HG03558 (cell line): ENCODE results near the gene ADAM17.
"Not testable (repeated sequence)": the region's sequence is repeated elsewhere in the genome, so short reads cannot be mapped to it uniquely, and the experiment has no call there.

Source experiments
- ATAC-seq: cut with Tn5 transposase; IDR thresholded peaks from one replicate; pipeline ENCODE4 v1.9.1; 2021; ENCODE audit warnings: moderate number of reproducible peaks; ENCODE audit not compliant: unreplicated experiment; ENCODE audit errors: extremely low read depth

ADAM17 gene

DNA sequence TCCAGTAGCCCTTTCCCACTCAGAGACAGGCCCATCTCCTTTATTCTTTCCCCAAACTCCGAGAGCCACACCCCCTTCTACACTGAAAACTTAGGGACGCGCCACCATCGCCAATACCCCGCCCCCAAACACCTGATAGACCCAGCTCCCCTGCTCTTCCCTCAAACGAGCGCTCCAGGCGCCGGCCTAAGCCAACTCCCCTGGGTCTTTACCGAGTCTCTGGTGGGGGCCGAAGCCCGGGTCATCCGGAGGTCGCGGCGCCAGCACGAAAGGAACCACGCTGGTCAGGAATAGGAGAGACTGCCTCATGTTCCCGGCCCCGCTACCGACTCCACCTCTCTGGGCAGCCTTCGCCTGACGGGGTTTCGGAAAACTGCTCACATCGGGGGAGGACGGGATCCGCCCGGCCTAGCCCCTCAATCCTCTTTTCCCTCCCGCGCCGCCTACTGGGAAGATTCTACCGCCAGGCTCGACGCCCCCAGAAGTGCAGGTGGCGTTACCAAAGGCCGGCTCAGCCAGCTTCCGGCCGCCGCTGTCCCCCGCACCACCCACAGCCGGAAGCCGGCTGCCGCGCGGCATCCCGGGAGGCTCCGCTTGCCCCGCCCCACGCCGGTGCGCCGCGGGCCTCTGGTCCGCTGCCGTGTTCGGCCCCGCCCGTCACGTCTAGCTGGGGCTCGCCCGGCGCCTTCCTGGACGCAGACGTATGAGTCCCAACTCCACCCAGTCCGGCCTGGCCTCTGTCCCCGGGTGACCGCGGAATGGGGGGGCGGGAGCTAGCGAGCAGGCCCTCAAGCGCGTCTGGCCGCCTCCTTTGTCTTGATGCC, at the start of gene ADAM17:
TSS of gene ADAM17 (minus strand) at position 534 of the 824 bp plus-strand sequence. CDS start at position 309, 225 bp downstream.
- ATAC-seq, result peak; percentile 77

DNA sequence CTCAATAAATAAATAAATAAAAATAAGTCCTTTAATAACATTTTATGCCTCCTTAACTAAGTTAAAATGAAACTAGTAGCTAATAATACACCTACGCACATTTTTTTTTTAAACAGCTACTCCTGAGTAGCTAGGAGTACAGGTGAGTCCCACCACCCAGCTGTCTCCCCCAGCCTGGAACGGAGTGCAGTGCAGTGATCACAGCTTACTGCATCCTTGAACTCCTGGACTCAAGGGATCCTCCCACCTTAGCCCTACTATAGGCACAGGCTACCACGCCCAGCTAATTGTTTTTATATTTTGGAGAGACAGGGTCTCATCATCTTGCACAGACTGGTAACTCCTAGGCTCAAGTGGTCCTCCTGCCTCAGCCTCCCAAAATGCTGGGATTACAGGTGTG, 46.8 kb upstream of the ADAM17 start:
- ATAC-seq, result no peak

DNA sequence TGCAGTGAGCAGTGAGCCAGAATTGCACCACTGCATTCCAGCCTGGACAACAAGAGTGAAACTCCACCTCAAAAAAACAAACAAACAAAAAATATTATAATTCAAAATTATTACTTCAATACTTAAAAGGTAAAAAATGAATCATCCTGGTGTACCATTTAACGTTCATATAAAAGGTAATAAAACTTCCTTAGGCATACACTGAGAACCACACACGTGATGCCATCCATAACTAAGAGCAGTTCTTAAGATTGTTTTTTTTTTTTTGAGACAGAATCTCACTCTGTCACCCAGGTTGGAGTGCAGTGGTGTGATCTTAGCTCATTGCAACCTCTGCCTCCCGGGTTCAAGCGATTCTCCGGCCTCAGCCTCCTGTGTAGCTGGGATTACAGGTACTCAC, 45.8 kb upstream of the ADAM17 start:
- ATAC-seq, result no peak

DNA sequence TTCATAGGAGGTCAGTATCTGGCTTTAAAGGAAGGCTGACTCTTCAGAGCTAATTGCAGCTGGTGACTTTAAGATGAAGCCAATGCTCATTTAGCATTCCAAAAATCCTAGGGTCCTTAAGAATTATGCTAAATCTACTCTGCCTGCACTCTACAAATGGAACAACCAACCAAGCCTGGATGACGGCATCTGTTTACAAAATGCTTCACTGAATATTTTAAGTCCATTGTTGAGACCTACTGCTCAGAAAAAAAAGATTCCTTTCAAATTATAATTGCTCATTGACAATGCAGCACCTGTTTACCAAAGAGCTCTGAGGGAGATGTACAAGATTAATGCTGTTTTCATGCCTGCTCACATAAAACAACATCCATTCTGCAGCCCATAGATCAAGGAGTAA, 43.8 kb upstream of the ADAM17 start:
- ATAC-seq, result no peak

DNA sequence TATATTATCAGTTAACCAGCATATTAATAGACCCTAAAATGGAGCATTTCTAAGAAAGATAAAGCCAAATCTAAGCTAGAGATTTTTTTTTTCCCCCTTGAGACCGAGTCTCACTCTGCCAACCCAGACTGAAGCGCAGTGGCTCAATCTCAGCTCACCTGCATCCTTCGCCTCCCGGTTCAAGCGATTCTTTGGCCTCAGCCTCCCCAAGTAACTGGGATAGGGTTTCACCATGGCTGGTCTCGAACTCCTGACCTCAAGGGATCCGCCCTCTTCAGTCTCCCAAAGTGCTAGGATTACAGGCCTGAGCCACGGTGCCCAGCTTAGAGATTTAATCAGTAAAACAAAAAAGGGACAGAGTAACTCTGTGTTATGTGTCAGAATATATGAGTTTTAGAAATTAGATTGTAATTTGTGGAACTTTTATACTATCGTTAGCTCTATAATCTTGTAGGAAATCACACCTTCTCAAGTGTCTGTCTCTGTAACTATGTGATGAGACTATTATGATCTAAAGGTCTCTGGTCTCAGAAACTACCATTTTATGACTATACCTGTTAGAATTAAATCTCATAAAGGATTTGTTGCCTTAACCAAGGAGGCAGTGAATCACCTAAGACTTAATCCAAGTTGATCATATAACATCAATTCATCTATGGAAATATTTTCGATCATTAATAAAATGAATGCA, 41.1 kb upstream of the ADAM17 start:
- no peak for ATAC-seq

DNA sequence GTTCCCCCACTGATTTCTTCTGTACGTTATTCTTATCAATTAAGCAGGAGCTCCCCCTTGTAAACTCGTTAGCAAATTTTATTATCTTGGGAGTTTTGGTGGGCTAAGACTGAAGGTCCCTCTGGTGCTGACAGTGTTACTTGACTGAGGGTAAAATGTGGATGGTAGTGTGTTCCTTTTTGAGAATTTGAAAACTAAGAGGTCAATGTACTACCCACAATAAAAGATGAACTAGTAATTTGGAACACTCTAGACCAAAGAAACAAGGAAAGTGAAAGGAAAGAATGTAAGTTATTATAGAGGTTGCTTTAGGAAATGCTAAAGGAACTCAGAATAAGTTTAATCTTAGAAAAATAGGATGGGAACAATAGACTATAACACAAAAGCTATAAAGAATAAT, 40.1 kb upstream of the ADAM17 start:
- ATAC-seq, result no peak

DNA sequence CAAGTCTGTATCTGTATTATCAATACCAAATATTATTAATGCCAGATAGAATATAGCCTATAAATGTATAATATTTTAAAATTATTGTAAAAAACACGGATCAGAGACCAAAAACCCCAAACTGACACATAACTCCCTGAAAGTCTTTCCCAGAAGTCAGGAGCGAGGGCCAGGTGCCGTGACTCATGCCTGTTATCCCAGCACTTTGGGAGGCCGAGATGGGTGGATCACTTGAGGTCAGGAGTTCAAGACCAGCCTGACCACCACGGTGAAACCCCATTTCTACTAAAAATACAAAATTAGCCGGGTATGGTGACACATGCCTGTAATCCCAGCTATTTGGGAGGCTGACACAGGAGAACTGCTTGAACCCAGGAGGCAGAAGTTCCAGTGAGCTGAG, 39.6 kb upstream of the ADAM17 start:
- ATAC-seq, result not testable (repeated sequence)

DNA sequence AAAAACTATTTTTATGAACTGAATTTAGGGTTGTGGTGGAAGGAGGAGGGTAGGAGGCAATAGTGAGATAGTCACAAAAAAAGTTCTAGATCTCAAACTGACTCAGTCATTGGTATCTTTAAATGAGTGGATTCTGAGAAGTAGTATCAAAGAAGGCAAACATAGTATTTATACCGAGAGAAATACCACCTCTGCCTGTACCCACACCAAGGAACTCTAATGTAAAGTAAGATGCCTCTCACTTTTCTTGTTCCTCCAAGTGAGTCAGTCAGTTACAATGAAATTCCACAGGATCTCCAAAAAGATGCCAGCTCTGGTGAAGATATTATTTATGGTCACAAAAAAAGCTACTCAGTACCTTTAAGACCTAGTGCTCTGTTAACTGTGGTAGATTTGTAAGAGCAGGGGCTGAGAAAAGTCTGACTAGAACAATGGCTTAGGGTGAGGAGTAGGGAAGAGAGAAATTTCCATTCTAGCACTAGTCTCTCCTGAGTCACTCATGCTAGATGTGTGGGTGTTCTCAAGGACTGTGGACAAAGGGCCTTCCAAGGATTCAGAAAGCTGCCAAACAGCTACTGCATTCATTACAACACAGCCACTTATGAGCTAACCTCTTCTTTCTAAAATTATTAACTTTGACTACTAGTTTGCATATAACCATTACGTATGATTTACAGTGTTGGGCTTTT, 38.9 kb upstream of the ADAM17 start:
- no peak for ATAC-seq

DNA sequence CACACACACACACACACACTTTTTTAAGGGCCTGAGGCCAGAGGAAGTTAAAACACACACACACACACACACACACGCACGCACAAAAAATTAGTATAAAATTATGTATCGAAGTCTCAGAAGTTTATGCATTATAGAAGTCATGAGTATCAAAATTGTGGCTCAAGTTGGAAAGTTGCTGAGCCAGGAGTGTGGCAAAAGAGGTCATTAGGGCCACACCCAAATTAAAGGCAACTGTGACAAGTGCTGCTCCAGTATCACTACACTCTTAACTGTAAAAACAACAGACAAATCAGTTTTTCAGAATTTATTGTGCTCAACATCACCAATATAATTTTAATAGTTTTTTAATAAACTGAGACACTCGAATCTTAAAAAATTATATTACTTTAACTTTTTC, 38.3 kb upstream of the ADAM17 start:
- ATAC-seq, result no peak

DNA sequence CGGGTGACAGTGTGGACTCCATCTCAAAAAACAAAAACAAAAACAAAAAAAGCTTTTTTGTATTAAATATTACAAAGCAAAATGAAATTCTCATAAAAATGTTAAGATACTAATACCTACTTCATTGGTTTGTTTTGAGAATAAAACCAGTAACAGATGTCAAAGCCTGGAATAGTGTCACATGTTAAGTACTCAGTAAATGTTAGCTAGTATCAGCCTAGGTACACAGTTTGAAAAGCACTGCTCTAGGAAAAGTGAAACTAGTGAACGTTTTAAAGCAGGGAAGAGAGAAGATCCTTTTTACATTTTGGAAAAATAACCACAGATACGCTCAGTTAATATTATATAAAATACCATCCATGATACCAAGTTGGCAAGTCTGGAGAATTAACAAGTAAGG, 37.1 kb upstream of the ADAM17 start:
- ATAC-seq, result no peak

DNA sequence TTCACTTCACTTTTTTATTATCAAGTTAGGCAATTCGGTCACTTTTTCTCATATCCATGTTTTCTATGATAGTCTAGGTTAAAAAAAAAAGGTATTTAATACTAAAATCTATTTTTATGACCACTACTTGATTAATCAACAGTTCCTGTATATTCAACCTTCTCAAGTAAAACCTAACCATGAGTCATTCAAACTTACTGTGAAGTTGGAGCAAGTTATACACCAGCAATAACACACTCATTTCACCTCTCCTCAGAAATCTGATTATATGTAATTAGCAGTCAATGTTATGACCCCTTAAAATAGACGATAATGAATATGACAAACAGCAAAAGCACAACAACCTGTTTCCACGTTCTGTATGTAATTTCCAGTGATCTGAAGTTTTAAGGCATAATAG, 35.0 kb upstream of the ADAM17 start:
- ATAC-seq, result no peak

DNA sequence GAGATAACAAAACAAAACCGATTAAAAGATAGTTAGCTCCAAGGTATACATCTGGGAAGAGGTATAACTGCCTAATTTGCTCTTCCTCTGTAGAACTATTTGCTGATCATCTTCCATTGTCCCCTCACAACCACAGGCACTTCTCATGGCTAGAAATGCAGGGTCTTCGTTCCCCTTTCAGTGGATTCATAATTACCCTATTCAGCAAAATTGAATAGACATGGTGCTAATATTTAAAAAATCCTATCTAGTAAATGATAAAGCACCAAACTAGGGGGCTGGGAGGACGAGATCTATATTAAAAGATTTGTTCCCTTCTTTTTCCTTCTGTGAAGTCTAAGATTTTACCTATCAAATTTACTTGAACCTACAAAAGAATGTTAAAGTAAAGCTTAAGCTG, 30.8 kb upstream of the ADAM17 start:
- no peak for ATAC-seq

DNA sequence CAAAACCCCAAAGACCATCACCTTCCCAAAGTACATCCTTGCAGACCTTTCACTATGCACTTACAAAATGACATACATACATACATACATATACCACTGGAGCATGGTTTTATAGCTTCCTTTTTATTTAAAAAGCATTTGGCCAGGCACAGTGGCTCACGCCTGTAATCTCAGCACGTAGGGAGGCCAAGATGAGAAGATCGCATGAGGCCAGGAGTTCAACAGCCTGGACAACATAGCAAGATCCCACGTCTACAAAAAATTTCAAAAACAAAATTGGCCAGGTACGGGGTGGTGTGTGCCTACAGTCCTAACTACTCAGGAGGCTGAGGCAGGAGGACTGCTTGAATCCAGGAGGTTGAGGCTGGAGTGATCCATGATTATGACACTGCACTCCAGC, 29.9 kb upstream of the ADAM17 start:
- ATAC-seq, result no peak

DNA sequence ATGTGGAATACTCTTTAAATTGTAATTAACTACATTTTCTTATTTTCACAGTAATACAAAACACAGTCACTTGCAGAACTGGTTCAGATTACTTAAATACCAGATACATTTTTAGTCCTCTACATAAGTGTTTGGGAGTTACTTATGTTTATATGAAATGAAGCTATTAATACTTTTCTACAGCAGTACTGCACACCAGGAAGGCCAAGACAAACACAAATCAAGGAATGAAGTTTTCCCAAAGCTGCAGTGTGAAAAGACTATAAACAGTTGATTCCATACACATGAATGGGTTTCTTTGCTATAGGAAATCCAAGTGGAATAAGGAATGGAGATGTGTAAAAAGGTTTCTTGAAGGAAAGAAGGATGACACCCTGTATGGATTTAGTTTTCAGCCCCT, 29.3 kb upstream of the ADAM17 start:
- ATAC-seq, result not testable (repeated sequence)

DNA sequence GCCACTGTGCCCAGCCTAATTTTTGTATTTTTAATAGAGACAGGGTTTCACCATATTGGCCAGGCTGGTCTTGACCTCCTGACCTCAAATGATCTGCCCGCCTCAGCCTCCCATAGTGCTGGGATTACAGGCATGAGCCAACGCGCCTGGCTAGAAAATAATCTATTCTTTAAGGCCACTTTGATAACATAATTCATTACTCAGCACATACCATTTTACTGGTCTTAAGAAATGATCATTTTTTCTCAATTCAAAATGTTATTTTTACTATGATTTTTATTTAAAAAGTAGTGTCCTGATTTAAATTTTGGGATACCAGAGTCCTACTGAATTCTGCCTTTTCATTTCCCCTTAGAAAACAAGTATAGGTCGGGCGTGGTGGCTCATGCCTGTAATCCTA, 27.0 kb upstream of the ADAM17 start:
- ATAC-seq, result no peak

DNA sequence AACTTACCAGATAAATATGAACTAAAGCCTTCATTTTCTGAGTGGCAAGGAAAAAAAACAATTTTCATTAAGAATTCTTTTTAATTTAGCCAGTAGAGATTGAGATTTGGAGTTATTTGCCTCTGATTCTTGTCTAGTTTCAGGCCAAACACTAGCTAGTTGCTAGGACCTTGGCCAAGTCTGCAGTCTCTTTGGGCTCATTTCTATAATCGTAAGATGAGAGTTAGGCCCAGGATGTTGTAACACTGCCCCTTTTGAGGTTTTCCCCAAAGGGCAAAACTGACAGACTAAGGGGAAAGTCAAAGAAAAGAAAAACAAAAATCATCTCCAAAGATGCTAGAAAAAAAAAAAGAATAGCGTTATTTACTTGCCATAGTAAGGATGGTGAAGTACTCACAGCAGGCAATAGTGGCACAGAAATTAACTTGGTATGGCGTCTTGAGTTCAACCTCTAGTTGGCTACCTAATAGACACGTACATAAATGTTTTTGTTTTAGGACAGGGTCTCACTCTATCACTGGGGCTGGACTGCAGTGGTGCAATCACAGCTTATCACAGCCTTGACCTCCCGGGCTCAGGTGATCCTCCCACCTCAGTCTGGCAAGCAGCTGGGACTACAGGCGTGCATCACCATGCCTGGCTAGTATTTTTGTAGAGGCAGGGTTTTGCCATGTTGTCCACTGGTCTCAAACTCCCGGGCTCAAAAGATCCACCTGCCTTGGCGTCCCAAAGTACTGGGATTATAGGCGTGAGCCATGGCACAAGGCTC, 23.0 kb upstream of the ADAM17 start:
- no peak for ATAC-seq

DNA sequence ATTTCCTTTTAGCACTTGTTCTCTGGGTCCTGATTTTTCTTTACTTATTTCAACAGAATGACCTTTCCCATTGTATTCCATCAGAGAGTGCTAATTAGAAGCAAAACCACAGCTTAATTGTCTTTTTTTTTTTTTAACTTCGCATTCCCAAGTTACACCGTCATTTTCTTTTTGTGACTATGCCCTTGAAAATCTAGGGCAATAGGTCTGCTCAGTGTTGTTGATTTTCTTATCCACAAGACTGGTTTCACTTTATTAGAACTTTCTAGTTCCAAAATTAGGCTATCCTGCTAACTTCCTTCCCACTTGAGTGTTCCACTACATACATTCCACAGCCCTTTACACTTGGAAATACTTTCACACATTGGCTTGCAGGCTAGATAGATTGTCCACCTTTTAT, 18.7 kb upstream of the ADAM17 start:
- no peak for ATAC-seq

DNA sequence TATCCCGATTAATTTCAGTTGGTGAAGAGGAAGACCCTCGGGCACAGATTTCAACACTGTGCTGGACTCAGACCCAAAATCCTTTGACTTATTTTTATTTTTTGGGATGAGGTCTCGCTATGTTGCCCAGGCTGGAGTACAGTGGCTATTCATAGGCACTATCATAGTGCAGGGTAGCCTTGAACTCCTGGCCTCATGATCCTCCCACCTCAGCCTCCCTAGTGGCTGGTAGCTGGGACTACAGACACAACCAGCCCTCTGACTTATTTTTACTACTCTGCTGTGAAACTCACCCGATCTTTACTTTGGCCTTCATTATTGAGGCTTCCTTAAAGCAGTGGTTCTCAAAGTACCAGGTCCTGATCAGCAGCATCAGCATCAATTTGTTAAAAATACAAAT, 18.2 kb upstream of the ADAM17 start:
- ATAC-seq, result no peak

DNA sequence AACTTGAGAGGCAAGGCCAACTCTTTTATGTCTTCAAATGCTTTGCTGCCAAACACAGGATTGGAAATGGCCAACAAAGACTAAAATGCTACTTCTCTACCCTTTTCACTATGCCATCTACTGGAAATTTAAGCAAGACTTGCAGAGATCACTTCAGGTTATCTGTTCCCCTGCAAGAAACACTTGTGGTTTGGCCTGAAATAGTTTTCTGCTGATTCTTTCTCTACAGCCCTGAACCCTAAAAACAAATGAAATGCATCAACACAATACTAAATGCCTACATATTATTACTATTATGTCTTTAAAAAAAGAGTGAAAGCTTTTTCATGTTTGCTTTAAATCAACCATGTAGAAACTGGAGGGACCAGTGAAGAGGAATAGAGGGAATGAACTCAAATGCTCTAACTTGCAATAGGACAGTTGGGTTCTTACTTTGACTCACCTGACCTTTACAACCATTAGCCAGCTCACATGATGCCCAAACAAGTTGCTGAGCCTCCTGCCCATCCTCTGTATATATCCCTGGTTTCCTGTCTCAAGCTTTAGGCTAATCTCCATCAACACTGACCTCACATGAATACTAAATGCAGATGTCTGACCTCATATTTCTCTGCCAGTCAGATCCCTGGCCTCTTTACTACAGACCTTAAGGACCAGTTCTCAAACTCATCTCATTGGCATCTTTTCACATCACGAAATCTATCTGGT, 17.5 kb upstream of the ADAM17 start:
- ATAC-seq, result no peak
